DMS153 treated with DMSO at 0.1 percent for 48 hours (cell line): ENCODE data around the gene PPFIA1.
"Not testable (repeated sequence)": the region's sequence is repeated elsewhere in the genome, so short reads cannot be mapped to it uniquely, and the experiment has no call there.

Experiments
- DNase-seq: peaks from one replicate; lab custom pipeline; 2025; ENCODE audit not compliant: unreplicated experiment; lab: John Stamatoyannopoulos, UW

Gene PPFIA1

GRCh38 chr11:70384566-70385152 is 114.2 kb downstream of the PPFIA1 start:
- no peak for DNase-seq

GRCh38 chr11:70387564-70387963 is 117.1 kb downstream of the PPFIA1 start:
- no peak for DNase-seq

DNA sequence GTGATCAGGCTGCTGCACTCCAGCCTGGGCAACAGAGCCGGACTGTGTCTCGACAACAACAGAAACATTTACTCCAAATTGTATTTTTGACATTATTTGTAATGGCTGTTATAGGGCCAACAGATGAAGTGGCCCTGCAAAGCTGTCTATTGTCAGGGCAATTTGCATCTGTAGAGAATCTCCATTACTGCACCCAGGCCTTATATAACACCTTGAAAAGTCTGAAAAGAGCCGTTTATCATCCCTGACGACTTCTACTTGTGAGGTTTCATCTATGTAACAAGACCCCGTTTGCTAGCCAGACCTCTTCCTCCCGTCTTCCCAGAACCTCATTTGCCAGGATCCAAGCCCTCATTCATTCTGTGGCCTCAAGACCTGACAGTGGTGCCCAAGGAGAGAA is 118.7 kb downstream of the PPFIA1 start:
- no peak for DNase-seq

- DNase-seq = not testable (repeated sequence)
Measured at GRCh38 chr11:70390882-70391281, 120.4 kb downstream of the PPFIA1 start.

DNA sequence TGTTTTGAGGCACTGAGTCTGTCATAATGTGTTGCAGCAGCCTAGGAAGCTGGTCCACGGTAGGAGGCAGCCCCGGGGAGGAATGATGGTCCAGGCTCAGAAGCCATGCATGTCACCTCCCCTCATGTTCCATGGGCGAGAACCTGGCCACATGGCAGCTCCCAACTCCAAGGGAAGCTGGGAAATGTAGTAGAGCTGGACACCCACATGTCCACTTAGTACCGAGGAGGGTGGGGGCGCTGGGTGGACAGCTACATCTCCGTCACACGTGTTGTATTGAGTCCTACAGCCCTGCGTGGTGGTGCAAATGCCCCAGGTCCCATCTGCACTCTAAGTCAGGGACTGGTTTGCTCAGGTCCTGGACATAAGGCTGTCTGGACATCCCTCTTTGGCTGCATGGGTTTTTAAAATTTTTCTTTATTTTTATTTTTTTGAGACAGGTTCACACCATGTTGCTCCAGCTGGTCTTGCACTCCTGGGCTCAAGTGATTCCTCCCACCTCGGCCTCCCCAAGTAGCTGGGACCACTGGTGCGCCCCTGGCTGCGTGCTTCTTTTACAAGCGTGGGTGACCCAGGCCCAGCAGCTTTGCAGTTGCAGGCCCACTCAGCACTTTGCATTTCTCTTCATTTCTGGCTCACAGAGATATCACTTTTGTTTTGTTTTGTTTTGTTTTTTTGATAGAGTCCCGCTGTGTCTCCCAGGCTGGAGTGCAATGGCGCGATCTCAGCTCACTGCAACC is 123.9 kb downstream of the PPFIA1 start:
- DNase-seq = no peak

DNA sequence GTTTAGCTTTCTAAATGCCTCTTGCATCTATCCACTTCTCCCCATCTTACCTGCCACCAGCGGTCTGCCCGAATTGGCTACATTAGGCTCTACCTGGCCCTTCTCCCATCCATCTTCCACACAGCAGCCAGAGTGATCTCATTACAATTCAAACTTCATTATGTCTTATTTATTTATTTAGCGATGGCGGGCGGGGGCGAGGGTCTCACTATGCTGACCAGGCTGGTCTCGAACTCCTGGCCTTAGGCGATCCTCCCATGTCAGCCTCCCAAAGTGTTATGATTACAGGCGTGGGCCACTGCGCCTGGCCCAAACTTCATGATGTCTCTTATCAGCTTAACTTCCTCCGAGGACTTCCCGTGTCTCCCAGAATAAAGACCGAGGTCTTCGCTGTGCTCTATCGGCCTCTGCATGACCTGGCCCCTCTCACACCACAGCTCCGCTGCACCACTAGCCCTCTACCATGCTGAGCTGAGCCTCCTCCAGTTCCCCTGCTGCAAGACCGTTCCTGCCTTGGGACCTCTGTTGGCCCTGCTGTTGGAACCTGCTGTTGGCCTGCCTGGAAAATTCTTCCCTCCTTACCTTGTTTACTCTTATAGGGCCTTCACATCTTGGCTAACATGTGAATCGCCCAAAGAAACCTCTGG is 127.0 kb downstream of the PPFIA1 start:
- DNase-seq = no peak

GRCh38 chr11:70397983-70398833 is 127.7 kb downstream of the PPFIA1 start, which contains the start of gene CTTN:
Gene CTTN, plus strand, starts transcription at chr11:70398529. Its CDS starts 8,769 bp downstream, at chr11:70407298.
- DNase-seq = peak; percentile 79

DNA sequence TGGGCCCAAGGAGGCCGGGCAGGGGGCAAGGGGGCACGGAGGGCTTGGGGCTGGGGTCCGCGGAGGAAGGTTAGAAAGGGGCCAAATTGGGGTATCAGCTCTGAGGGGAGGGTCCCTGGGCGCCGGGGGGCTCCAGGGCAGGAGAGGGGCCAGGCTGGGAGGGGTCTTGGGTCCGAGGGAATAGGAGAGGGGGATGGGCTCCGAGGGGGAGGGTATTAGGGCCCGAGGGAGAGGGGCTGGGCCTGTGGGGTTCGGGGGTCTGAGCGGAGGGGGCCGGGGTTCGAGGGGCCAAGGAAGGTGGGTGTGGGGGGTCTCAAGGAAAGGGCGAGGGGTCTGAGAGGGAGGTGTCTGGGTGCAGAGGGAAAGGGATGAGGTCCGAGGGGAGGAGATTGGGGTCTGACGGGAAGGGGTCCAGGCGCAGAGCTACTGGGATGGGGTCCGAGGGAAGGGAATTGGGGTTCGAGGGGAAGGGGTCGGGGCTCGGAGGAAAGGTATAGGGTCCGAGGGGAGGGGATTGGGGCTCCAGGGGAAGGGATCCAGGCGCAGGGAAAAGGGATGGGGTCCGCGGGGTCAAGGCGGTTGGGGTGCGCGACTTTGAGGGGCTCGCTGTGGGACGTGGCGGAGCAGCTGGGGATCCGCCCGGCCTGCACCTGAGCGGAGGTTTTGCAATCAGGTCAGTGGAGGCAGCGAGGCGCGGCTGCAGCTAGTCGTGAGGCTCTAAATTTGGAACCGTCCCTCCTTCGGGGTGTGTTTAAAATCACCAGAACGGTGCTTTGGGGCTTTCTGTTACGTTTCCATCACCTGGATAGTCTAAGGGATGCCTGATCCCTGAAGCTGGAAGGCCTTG is 128.6 kb downstream of the PPFIA1 start:
- no peak for DNase-seq

DNA sequence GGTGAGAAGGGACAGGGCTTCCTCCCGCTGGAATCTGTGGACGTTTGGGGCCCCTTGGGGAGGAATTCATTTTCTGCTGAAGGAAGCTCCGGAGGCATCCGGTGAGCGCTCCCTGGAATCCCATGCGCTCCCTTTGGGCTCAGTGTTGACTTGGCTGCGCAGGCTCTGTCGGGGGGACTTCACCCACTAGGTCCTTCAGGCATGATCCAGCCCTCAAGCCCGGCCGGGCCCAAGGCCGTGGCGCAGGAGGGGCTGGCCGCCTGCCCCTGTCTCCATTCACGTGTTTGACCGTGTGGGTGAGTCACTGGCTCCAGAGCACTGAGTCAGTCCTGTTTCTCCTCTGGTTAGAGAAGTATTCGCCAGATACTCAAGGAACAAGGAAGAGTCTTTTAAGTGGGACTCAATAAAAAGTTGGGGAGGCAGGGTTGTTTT is 129.2 kb downstream of the PPFIA1 start:
- DNase-seq = no peak

DNA sequence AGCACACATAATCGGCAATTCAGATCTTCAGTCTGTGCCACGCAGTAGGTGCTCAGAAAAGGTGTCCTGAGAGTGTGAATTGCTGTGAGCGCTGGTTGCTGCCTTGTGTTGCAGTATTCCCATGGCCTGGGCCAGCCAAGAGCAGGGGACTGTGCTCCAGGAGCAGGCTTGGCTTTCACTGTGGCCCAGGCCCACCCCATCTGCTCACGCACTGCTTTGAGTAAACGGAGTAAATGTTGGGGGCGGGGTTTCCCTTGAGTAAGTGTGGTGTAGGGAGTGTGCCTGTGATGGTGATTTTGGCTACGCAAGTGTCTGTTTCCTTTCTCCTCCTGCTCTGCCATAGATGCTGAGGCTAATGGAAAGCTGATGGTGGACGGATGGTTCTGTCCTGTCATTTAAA is 130.2 kb downstream of the PPFIA1 start:
- DNase-seq = no peak

DNA sequence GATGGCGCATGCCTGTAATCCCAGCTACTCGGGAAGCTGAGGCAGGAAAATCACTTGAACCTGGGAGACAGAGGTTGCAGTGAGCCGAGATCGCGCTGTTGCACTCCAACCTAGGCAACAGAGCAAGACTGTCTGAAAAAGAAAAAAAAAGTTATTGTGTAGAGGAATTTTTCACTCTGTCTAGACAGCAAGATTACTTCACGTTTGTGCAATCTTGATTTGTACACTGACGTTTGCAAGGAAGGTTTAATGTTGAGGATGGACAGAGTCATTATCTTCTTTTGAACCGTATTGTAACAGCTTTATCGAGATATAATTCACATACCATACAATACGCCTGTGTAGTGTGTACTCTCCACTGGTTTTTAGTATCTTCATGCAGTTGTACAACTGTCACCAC is 131.5 kb downstream of the PPFIA1 start:
- DNase-seq = no peak

DNA sequence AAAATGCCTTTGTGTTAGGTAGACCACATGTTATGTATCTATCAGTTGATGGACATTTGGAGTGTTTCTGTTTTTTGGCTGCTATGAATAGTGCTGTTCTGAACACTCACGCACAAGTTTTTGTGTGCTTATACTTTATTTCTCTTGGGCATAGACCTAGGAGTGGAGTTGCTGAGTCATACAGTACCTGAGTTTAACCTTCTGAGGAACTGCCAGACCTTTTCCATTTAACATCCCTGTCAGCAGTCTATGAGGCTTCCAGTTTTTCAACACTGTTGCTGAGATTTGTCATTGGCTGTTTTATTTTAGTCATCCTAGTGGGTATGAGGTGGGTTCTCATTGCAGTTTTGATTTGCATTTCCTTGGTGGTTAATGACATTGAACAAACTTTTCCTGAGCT is 132.2 kb downstream of the PPFIA1 start:
- no peak for DNase-seq

DNA sequence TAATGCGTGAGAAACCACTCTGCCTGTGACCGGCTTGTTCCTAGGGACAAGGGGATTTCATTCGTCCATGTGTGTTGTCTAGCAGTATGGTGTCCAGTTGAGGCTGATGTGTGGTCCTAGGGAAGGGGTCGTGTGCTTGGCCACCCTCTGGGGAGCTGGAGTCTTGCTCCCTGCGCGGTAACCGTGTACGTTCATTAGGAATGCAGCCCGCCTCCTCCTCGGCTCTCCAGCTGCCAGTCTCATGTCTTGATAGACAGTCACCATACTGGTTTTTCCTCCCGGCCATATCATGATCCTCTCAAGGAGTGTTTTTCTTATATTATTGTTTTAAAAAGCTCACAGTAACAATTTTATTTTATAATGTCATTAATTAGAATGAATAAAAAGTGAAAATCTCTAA is 133.8 kb downstream of the PPFIA1 start:
- DNase-seq = no peak

GRCh38 chr11:70405679-70406395 is 135.3 kb downstream of the PPFIA1 start:
- no peak for DNase-seq

DNA sequence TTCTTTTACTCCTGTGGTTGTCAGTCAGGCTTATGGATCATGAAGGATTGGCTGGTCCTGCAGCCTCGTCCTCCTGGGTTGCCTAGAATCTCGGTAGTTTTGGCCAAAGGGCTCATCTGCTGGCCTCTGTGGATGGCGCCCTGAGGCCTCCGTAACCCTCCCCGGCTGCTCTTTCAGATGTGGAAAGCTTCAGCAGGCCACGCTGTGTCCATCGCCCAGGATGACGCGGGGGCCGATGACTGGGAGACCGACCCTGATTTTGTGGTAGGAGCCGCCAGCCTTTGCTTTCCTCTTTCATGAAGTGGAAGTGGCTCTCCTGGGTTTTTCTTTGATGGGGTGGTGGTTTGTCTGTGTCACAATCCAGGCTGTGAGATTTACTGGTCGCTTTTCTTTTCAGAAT is 136.6 kb downstream of the PPFIA1 start:
- no peak for DNase-seq

- no peak for DNase-seq
Measured at GRCh38 chr11:70407814-70408213, 137.3 kb downstream of the PPFIA1 start.

DNA sequence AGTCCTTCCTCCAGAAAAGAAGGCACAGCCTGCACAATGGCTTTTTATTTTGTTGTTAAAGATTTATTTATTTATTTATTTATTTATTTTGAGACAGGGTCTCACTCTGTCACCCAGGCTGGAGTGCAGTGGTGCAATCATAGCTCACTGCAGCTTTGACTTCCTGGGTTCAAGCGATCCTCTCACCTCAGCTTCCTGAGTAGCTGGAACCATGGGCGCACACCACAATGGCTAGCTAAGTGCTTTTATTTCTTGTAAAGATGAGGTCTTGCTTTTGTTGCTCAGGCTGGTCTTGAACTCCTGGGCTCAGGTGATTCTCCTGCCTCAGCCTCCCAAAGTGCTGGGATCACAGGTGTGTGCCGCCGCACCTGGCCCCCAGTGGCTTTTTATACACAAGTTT is 137.8 kb downstream of the PPFIA1 start:
- DNase-seq = not testable (repeated sequence)

GRCh38 chr11:70409437-70409836 is 138.9 kb downstream of the PPFIA1 start:
- no peak for DNase-seq

GRCh38 chr11:70409871-70410270 is 139.4 kb downstream of the PPFIA1 start:
- DNase-seq = no peak
